A549 (cell line): ENCODE data around the gene PCBP4. TPM values are rescaled to one million over a fixed set of nuclear protein-coding genes. Genes with fewer than 3 reads are reported as not detected.

Source experiments
- ATAC-seq, 2 experiments: fragments of 200-7000 bp in 1 of 2; fragments of >200 bp in 1 of 2; cut with Nextera tagmentation in 1 of 2; cut with Tn5 transposase in 1 of 2; 3 replicates each; pipeline versions ENCODE4 v1.8.0 to v1.9.1; 2018 to 2020; ENCODE audit warnings: mild to moderate bottlenecking in 1 of 2, moderate library complexity in 1 of 2
- CTCF ChIA-PET: fragments of 300-600 bp; sonication (Branson Sonifier 250); formaldehyde crosslinking; extraction: SDS; loops from one replicate; lab custom pipeline; 2021; ENCODE audit warnings: antibody characterized with exemption, inconsistent platforms; lab: Yijun Ruan, JAX
- POLR2A ChIA-PET: fragments of 350-600 bp; formaldehyde crosslinking; extraction: SDS; loops from one replicate; lab custom pipeline; 2021; ENCODE audit warnings: antibody characterized with exemption, inconsistent platforms; lab: Yijun Ruan, JAX
- DNase-seq, 2 experiments: peaks; one replicate each; pipeline versions ENCODE4 v3.0.0 to v3.0.0-alpha.2; 2011 to 2016; ENCODE audit warnings: low read depth in 1 of 2, low spot score in 1 of 2
- FAIRE-seq: peaks from 2 replicates; lab custom pipeline; 2011; peaks lifted over from hg19 to GRCh38; lab: Jason Lieb, UNC
- H3K27ac ChIP-seq, 2 experiments: fragments of >200 bp; sonication (Bioruptor Twin); formaldehyde crosslinking; 3 replicates each; pipeline ENCODE4 v1.5.1; 2016 to 2017
- H3K4me1 ChIP-seq: fragments of >200 bp; sonication (Bioruptor Twin); formaldehyde crosslinking; 3 replicates; pipeline ENCODE4 v1.6.1; 2016
- H3K4me2 ChIP-seq: fragments of >200 bp; sonication (Bioruptor Twin); formaldehyde crosslinking; 3 replicates; pipeline ENCODE4 v1.6.1; 2016
- H3K4me3 ChIP-seq: fragments of >200 bp; sonication (Bioruptor Twin); formaldehyde crosslinking; 3 replicates; pipeline ENCODE4 v1.5.1; 2016
- H3K9me3 ChIP-seq: fragments of >200 bp; sonication (Bioruptor Twin); formaldehyde crosslinking; 3 replicates; pipeline ENCODE4 v1.6.1; 2016
- BCL3 ChIP-seq: fragments of >200 bp; sonication (Bioruptor Twin); formaldehyde crosslinking; IDR thresholded peaks from 3 replicates; pipeline ENCODE4 v1.6.1; 2016
- CBX8 ChIP-seq: fragments of 200-600 bp; sonication (generic); IDR thresholded peaks from 2 replicates; pipeline ENCODE4 v1.6.1; 2016
- CEBPB ChIP-seq, 2 experiments: fragments of >200 bp in 1 of 2; sonication (Bioruptor Twin) in 1 of 2; formaldehyde crosslinking in 1 of 2; IDR thresholded peaks; 2 replicates each; pipeline ENCODE4 v1.6.1; 2012 to 2016
- EHF ChIP-seq: fragments of 250-450 bp; sonication (Bioruptor Pico); IDR thresholded peaks from 2 replicates; pipeline ENCODE4 v1.5.0; 2020; ENCODE audit warnings: mild to moderate bottlenecking
- EHMT2 ChIP-seq: fragments of 200-600 bp; sonication (generic); IDR thresholded peaks from 2 replicates; pipeline ENCODE4 v1.6.1; 2016; ENCODE audit warnings: antibody characterized with exemption, low read depth, mild to moderate bottlenecking, moderate library complexity
- ELK1 ChIP-seq: fragments of 150-350 bp; IDR thresholded peaks from 2 replicates; pipeline ENCODE4 v1.6.1; 2014; ENCODE audit warnings: low read depth, mild to moderate bottlenecking, low read length
- FOSB ChIP-seq: fragments of 250-450 bp; sonication (Bioruptor Pico); IDR thresholded peaks from 2 replicates; pipeline ENCODE4 v1.5.0; 2020; ENCODE audit warnings: mild to moderate bottlenecking, moderate library complexity
- GATA3 ChIP-seq: IDR thresholded peaks from 2 replicates; pipeline ENCODE4 v1.6.1; 2012; ENCODE audit warnings: borderline replicate concordance
- HOXA7 ChIP-seq: fragments of 250-450 bp; sonication (Bioruptor Pico); IDR thresholded peaks from 2 replicates; pipeline ENCODE4 v1.5.0; 2020; ENCODE audit warnings: mild to moderate bottlenecking, moderate library complexity
- MAFK ChIP-seq: fragments of 450-650 bp; IDR thresholded peaks from 2 replicates; pipeline ENCODE4 v1.6.1; 2014; ENCODE audit not compliant: partially characterized antibody
- MYC ChIP-seq: IDR thresholded peaks from 2 replicates; pipeline ENCODE4 v1.6.1; 2012; ENCODE audit warnings: mild to moderate bottlenecking, inconsistent platforms, low read length, improper control_type of control experiment, borderline replicate concordance
- NFE2L2 ChIP-seq: fragments of 150-350 bp; conservative IDR thresholded peaks from 2 replicates; pipeline ENCODE4 v1.6.1; 2014; ENCODE audit warnings: low read length
- RARB ChIP-seq: fragments of 250-450 bp; sonication (Bioruptor Pico); IDR thresholded peaks from 2 replicates; pipeline ENCODE4 v1.8.0; 2021; ENCODE audit warnings: mild to moderate bottlenecking, moderate library complexity
- ZC3H11A ChIP-seq: fragments of 450-650 bp; IDR thresholded peaks from 2 replicates; pipeline ENCODE4 v1.6.1; 2014; ENCODE audit warnings: antibody characterized with exemption, mild to moderate bottlenecking
- ZFP36 ChIP-seq: fragments of 450-650 bp; IDR thresholded peaks from 2 replicates; pipeline ENCODE4 v1.6.1; 2014; ENCODE audit warnings: borderline replicate concordance; ENCODE audit not compliant: partially characterized antibody
- ZSCAN20 ChIP-seq: fragments of 250-450 bp; sonication (Bioruptor Pico); IDR thresholded peaks from 2 replicates; pipeline ENCODE4 v1.8.0; 2022; ENCODE audit warnings: mild to moderate bottlenecking, moderate library complexity
- WGBS: methylation state at CpG from one replicate; pipeline ENCODE4 v1.1.6; 2017; ENCODE audit errors: missing lambda C conversion rate; 5-methylcytosine and 5-hydroxymethylcytosine counted together
- polyA plus RNA-seq, 4 experiments: library from polyadenylated mRNA; depleted of rRNA in 3 of 4; stranded (reverse); fragments of >200 nt; fragmentation: RNase III in 1 of 4; extraction: RNeasy Plus Mini Kit Qiagen cat#74134 plus additional on column Dnase treatment in 1 of 4; gene quantifications; 2 replicates in 3 of 4; 3 replicates in 1 of 4; pipeline ENCODE4 v1.2.3, GENCODE V29; 2011 to 2017
- TF ChIP-seq, protein P1 (sequence below): fragments of 200-600 bp; sonication (generic); IDR thresholded peaks from 2 replicates; pipeline ENCODE4 v1.6.1; 2016; ENCODE audit warnings: antibody characterized with exemption, mild to moderate bottlenecking, moderate library complexity
- TF ChIP-seq, protein P2 (sequence below): fragments of >200 bp; sonication (Bioruptor Twin); formaldehyde crosslinking; IDR thresholded peaks from 2 replicates; pipeline ENCODE4 v1.6.1; 2016
- TF ChIP-seq, protein P3 (sequence below): IDR thresholded peaks from 2 replicates; pipeline ENCODE4 v1.6.1; 2012
- TF ChIP-seq, protein P4 (sequence below): fragments of >200 bp; sonication (Bioruptor Twin); formaldehyde crosslinking; IDR thresholded peaks from 3 replicates; pipeline ENCODE4 v1.5.1; 2016

Gene PCBP4
- polyA plus RNA-seq, 2 of the 4 experiments (the other 2 are of a cell fraction) = 8.6 to 10.9 TPM

GRCh38 chr3:51938780-51939425 is 28.4 kb downstream of the PCBP4 start:
- TF ChIP-seq BCL3 = no peak
- TF ChIP-seq ZFP36 = no peak
- TF ChIP-seq, protein P1, sequence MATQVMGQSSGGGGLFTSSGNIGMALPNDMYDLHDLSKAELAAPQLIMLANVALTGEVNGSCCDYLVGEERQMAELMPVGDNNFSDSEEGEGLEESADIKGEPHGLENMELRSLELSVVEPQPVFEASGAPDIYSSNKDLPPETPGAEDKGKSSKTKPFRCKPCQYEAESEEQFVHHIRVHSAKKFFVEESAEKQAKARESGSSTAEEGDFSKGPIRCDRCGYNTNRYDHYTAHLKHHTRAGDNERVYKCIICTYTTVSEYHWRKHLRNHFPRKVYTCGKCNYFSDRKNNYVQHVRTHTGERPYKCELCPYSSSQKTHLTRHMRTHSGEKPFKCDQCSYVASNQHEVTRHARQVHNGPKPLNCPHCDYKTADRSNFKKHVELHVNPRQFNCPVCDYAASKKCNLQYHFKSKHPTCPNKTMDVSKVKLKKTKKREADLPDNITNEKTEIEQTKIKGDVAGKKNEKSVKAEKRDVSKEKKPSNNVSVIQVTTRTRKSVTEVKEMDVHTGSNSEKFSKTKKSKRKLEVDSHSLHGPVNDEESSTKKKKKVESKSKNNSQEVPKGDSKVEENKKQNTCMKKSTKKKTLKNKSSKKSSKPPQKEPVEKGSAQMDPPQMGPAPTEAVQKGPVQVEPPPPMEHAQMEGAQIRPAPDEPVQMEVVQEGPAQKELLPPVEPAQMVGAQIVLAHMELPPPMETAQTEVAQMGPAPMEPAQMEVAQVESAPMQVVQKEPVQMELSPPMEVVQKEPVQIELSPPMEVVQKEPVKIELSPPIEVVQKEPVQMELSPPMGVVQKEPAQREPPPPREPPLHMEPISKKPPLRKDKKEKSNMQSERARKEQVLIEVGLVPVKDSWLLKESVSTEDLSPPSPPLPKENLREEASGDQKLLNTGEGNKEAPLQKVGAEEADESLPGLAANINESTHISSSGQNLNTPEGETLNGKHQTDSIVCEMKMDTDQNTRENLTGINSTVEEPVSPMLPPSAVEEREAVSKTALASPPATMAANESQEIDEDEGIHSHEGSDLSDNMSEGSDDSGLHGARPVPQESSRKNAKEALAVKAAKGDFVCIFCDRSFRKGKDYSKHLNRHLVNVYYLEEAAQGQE = no peak
- TF ChIP-seq, protein P2, sequence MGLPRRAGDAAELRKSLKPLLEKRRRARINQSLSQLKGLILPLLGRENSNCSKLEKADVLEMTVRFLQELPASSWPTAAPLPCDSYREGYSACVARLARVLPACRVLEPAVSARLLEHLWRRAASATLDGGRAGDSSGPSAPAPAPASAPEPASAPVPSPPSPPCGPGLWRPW = no peak
- no peak for TF ChIP-seq MYC
- no peak for TF ChIP-seq NFE2L2
- TF ChIP-seq CEBPB (IDR thresholded peaks at IDR 0.05) = no peak
- TF ChIP-seq RARB = no peak
- no peak for TF ChIP-seq MAFK
- TF ChIP-seq CBX8 = no peak
- Histone ChIP-seq H3K27ac (no peak overlapping the region), H3K4me3 (no peak overlapping the region), H3K9me3 (no peaks in the 10 kb centered on the region), H3K4me2 (no peak overlapping the region), H3K4me1 (peaks cover 21% of the 10 kb centered on the region)
- ATAC-seq = no peak
- FAIRE-seq = no peak
- 88% methylated on average over 9 of the region's 9 CpGs for WGBS
- ChIA-PET CTCF (interaction anchor here (2.0 kb wide), 1 partner anchor 35 kb away, joined by 9 read pairs; the partner anchor contains the start of genes ABHD14A and ABHD14B), POLR2A (no interaction called here)
- DNase-seq = no peak

DNA sequence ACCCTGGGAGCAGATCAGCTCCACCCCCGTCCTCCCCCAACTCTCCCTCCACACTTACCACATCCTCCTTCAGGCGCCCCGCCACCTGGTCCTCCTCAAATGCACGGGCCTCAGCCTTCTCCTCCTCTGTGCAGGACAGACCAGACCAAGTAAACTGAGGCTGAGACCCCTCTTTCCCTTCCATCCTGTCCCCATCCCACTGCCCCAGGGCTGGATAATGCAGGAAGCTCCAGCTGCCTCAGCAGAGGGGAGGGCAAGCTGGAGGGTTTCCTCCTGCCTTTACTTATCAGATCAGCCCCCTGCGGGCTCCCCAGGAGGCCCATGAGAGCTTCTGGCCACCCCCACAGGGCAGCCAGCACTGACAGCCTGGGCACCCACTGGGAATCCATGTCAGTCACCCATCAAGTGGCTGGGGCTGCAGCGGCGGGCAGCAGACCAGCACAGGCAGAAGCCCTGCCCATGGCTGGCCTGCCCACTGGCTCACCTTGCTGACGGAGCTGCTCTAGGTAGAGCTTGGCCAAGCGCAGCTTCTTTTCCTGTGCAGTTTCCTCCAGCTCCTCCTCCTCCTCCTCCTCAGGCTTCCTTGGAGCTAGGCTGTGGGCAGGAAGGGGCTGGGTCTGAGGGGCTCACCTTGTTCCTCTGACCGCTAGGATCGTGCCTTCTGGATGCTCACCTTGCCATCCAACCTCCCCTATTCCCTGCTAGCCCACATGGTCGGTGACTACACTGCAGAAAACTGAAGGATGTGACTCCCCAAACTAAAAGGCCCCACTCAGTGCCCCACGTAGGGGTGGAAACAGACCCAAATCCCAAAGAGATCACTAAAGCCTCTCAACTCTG is 29.4 kb downstream of the PCBP4 start:
- TF ChIP-seq FOSB (no peak), EHF (CRISPR knock-in tag) (no peak), ELK1 (no peak), CEBPB (IDR thresholded peaks at IDR 0.05) (no peak), GATA3 (no peak), ZC3H11A (no peak), NFE2L2 (no peak), EHMT2 (no peak), HOXA7 (CRISPR knock-in tag) (no peak), ZFP36 (no peak), ZSCAN20 (CRISPR knock-in tag) (no peak)
- TF ChIP-seq, protein P3, sequence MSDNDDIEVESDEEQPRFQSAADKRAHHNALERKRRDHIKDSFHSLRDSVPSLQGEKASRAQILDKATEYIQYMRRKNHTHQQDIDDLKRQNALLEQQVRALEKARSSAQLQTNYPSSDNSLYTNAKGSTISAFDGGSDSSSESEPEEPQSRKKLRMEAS = no peak
- TF ChIP-seq, protein P4, sequence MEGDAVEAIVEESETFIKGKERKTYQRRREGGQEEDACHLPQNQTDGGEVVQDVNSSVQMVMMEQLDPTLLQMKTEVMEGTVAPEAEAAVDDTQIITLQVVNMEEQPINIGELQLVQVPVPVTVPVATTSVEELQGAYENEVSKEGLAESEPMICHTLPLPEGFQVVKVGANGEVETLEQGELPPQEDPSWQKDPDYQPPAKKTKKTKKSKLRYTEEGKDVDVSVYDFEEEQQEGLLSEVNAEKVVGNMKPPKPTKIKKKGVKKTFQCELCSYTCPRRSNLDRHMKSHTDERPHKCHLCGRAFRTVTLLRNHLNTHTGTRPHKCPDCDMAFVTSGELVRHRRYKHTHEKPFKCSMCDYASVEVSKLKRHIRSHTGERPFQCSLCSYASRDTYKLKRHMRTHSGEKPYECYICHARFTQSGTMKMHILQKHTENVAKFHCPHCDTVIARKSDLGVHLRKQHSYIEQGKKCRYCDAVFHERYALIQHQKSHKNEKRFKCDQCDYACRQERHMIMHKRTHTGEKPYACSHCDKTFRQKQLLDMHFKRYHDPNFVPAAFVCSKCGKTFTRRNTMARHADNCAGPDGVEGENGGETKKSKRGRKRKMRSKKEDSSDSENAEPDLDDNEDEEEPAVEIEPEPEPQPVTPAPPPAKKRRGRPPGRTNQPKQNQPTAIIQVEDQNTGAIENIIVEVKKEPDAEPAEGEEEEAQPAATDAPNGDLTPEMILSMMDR = no peak
- ChIA-PET CTCF (interaction anchor here (0.5 to 2.0 kb wide), 3 partner anchors 36 to 185 kb away, joined by 3 to 9 read pairs (median 3); partner anchors contain the start of genes ABHD14A and ABHD14B), POLR2A (no interaction called here)
- DNase-seq (no peak), ATAC-seq (no peak), FAIRE-seq (no peak)
- H3K4me1 ChIP-seq = peaks cover 14% of the 10 kb centered on the region
- H3K9me3 ChIP-seq = no peaks in the 10 kb centered on the region
- H3K27ac ChIP-seq = no peak overlapping the region
- H3K4me3 ChIP-seq = no peak overlapping the region
- 82% methylated on average over 9 of the region's 13 CpGs for WGBS
- no peak overlapping the region for H3K4me2 ChIP-seq
